Right lobe of liver (tissue), 4 donors: Measurements from ENCODE around the gene SOCS7.

Source experiments
- POLR2A ChIP-seq: fragments of 450-650 bp; IDR thresholded peaks from one replicate; pipeline ENCODE4 v1.6.1; 2017; ENCODE audit warnings: antibody characterized with exemption, mild to moderate bottlenecking
- TF ChIP-seq, protein P1 (sequence below), 4 donors: fragments of 200-600 bp in 3 of 4; fragments of 450-650 bp in 1 of 4; IDR thresholded peaks; one replicate each; pipeline versions ENCODE4 v1.5.1 to v1.8.0; 2016 to 2022; ENCODE audit warnings: antibody characterized with exemption in 4 of 4, mild to moderate bottlenecking in 2 of 4
- donor health status: DM: no; HTN: no; CAD: no.
- donor health status: DM: no; HTN: no; CAD: no.
- donor health status: DM: no; HTN: yes; CAD: no.

DNA sequence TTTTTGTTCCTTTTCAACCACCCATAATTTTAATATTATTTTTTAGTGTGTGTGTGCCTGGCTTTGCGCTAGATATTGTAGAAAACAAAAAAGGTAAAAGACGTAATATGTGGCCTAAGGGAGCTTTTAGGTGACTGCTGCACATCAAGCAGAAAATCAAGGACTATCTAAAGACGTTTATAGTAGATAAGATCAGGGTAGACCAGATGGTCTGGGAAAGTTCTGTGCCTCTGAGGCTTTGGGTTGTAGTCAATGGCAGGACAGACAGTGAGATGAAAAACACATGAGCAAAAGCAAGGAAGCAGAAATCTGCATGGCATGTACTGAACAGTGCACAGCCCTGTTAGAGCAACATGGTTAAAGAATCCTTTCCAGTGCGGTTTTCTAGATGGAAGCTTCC lies 49.8 kb downstream of the SOCS7 start:
- no peak for TF ChIP-seq POLR2A
- TF ChIP-seq, protein P1, sequence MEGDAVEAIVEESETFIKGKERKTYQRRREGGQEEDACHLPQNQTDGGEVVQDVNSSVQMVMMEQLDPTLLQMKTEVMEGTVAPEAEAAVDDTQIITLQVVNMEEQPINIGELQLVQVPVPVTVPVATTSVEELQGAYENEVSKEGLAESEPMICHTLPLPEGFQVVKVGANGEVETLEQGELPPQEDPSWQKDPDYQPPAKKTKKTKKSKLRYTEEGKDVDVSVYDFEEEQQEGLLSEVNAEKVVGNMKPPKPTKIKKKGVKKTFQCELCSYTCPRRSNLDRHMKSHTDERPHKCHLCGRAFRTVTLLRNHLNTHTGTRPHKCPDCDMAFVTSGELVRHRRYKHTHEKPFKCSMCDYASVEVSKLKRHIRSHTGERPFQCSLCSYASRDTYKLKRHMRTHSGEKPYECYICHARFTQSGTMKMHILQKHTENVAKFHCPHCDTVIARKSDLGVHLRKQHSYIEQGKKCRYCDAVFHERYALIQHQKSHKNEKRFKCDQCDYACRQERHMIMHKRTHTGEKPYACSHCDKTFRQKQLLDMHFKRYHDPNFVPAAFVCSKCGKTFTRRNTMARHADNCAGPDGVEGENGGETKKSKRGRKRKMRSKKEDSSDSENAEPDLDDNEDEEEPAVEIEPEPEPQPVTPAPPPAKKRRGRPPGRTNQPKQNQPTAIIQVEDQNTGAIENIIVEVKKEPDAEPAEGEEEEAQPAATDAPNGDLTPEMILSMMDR (IDR thresholded peaks at IDR 0.05), result no peak
